Measurements from ENCODE around the gene CAMK2D.
"Not testable (repeated sequence)": the region's sequence is repeated elsewhere in the genome, so short reads cannot be mapped to it uniquely, and the experiment has no call there.

CAMK2D gene

GRCh38 chr4:113707048-113707447, 54.5 kb downstream of the CAMK2D start:
- WGBS, 2 donors (ENCODE audit: extremely low coverage in 2 of 2, insufficient read length in 2 of 2, insufficient replicate concordance in 1 of 2): no CpG with 5 or more reads among the region's 2 CpGs
- H3K27ac ChIP-seq (replicated peaks; ENCODE audit: low read length): no peak overlapping the region
- H3K23ac ChIP-seq (ENCODE audit: low read depth, low read length, poor library complexity): no peak overlapping the region
- H3K18ac ChIP-seq (ENCODE audit: low read length): no peak overlapping the region
- no peak overlapping the region for H4K8ac ChIP-seq (ENCODE audit: low read depth, low read length)
- H4K91ac ChIP-seq (ENCODE audit: low read depth, low read length, poor library complexity): no peak overlapping the region
- no peak overlapping the region for H2AFZ ChIP-seq (ENCODE audit: low read length)
- no peaks in the 10 kb centered on the region for H3K27me3 ChIP-seq (ENCODE audit: control insufficient read depth in 3 of 3, insufficient read depth in 3 of 3, low read depth in 1 of 3, low read length in 3 of 3)
- no peak overlapping the region for H3K14ac ChIP-seq (ENCODE audit: low read length)
- H3K9ac ChIP-seq (ENCODE audit: low read depth, low read length, poor library complexity): no peak overlapping the region
- no peak overlapping the region for H2AK5ac ChIP-seq (ENCODE audit: low read depth, low read length)
- no peak overlapping the region for H2BK15ac ChIP-seq (ENCODE audit: low read length)
- no peak overlapping the region for H2BK12ac ChIP-seq (ENCODE audit: low read length)
- H3K4ac ChIP-seq (ENCODE audit: low read length): no peak overlapping the region
- no peak overlapping the region for H2BK120ac ChIP-seq (ENCODE audit: low read depth, low read length)
- DNase-seq (ENCODE audit: low spot score): no peak
- H3K4me3 ChIP-seq (ENCODE audit: low read length in 2 of 2): no peak overlapping the region
- H3K36me3 ChIP-seq (replicated peaks in 1 of 2; ENCODE audit: control insufficient read depth in 2 of 2, insufficient read depth in 2 of 2, low read length in 2 of 2): no peaks in the 10 kb centered on the region
- H3K9me3 ChIP-seq (replicated peaks in 1 of 2; ENCODE audit: control insufficient read depth in 2 of 2, insufficient read depth in 1 of 2, low read depth in 1 of 2, low read length in 2 of 2): no peaks in the 10 kb centered on the region
- peaks cover 2 to 4% of the 10 kb centered on the region in 2 donors for H3K4me1 ChIP-seq (ENCODE audit: control insufficient read depth in 2 of 2, insufficient read depth in 1 of 2, low read depth in 1 of 2, low read length in 2 of 2)
- no peak overlapping the region for H3K4me2 ChIP-seq (ENCODE audit: insufficient read depth, low read length, poor library complexity, severe bottlenecking)
- no peak overlapping the region for H2BK5ac ChIP-seq (ENCODE audit: low read length)
- H3K79me1 ChIP-seq (ENCODE audit: low read depth, low read length): peaks cover 2% of the 10 kb centered on the region

- H3K27ac ChIP-seq (replicated peaks; ENCODE audit: low read length); H3K27me3 ChIP-seq (ENCODE audit: control insufficient read depth in 3 of 3, insufficient read depth in 3 of 3, low read depth in 1 of 3, low read length in 3 of 3); H3K4me2 ChIP-seq (ENCODE audit: insufficient read depth, low read length, poor library complexity, severe bottlenecking); DNase-seq (ENCODE audit: low spot score); H2AK5ac ChIP-seq (ENCODE audit: low read depth, low read length); H2BK120ac ChIP-seq (ENCODE audit: low read depth, low read length); H3K79me1 ChIP-seq (ENCODE audit: low read depth, low read length); H4K91ac ChIP-seq (ENCODE audit: low read depth, low read length, poor library complexity); H3K4me3 ChIP-seq (ENCODE audit: low read length in 2 of 2); H2BK12ac ChIP-seq (ENCODE audit: low read length); H3K36me3 ChIP-seq (replicated peaks in 1 of 2; ENCODE audit: control insufficient read depth in 2 of 2, insufficient read depth in 2 of 2, low read length in 2 of 2); H2AFZ ChIP-seq (ENCODE audit: low read length); H2BK15ac ChIP-seq (ENCODE audit: low read length); H4K8ac ChIP-seq (ENCODE audit: low read depth, low read length); H3K14ac ChIP-seq (ENCODE audit: low read length); H2BK5ac ChIP-seq (ENCODE audit: low read length); H3K23ac ChIP-seq (ENCODE audit: low read depth, low read length, poor library complexity); H3K9me3 ChIP-seq (replicated peaks in 1 of 2; ENCODE audit: control insufficient read depth in 2 of 2, insufficient read depth in 1 of 2, low read depth in 1 of 2, low read length in 2 of 2); H3K4me1 ChIP-seq (ENCODE audit: control insufficient read depth in 2 of 2, insufficient read depth in 1 of 2, low read depth in 1 of 2, low read length in 2 of 2); H3K9ac ChIP-seq (ENCODE audit: low read depth, low read length, poor library complexity); H3K4ac ChIP-seq (ENCODE audit: low read length); H3K18ac ChIP-seq (ENCODE audit: low read length): not testable (repeated sequence)
- WGBS, 2 donors (ENCODE audit: extremely low coverage in 2 of 2, insufficient read length in 2 of 2, insufficient replicate concordance in 1 of 2): no CpG with 5 or more reads among the region's 6 CpGs
Observed at GRCh38 chr4:113705097-113705496, 56.4 kb downstream of the CAMK2D start.

GRCh38 chr4:113702596-113702995, 58.9 kb downstream of the CAMK2D start:
- not testable (repeated sequence) for H3K79me1 ChIP-seq (ENCODE audit: low read depth, low read length); H3K18ac ChIP-seq (ENCODE audit: low read length); H2BK5ac ChIP-seq (ENCODE audit: low read length); H3K4me1 ChIP-seq (ENCODE audit: control insufficient read depth in 2 of 2, insufficient read depth in 1 of 2, low read depth in 1 of 2, low read length in 2 of 2); H2AFZ ChIP-seq (ENCODE audit: low read length); H4K8ac ChIP-seq (ENCODE audit: low read depth, low read length); H4K91ac ChIP-seq (ENCODE audit: low read depth, low read length, poor library complexity); H3K4me2 ChIP-seq (ENCODE audit: insufficient read depth, low read length, poor library complexity, severe bottlenecking); DNase-seq (ENCODE audit: low spot score); H2BK12ac ChIP-seq (ENCODE audit: low read length); H3K27ac ChIP-seq (replicated peaks; ENCODE audit: low read length); H3K36me3 ChIP-seq (replicated peaks in 1 of 2; ENCODE audit: control insufficient read depth in 2 of 2, insufficient read depth in 2 of 2, low read length in 2 of 2); H3K4ac ChIP-seq (ENCODE audit: low read length); H3K23ac ChIP-seq (ENCODE audit: low read depth, low read length, poor library complexity); H3K9ac ChIP-seq (ENCODE audit: low read depth, low read length, poor library complexity); H3K14ac ChIP-seq (ENCODE audit: low read length); H3K9me3 ChIP-seq (replicated peaks in 1 of 2; ENCODE audit: control insufficient read depth in 2 of 2, insufficient read depth in 1 of 2, low read depth in 1 of 2, low read length in 2 of 2); H3K27me3 ChIP-seq (ENCODE audit: control insufficient read depth in 3 of 3, insufficient read depth in 3 of 3, low read depth in 1 of 3, low read length in 3 of 3); H2AK5ac ChIP-seq (ENCODE audit: low read depth, low read length); H2BK15ac ChIP-seq (ENCODE audit: low read length); H2BK120ac ChIP-seq (ENCODE audit: low read depth, low read length); H3K4me3 ChIP-seq (ENCODE audit: low read length in 2 of 2)
- WGBS, 2 donors (ENCODE audit: extremely low coverage in 2 of 2, insufficient read length in 2 of 2, insufficient replicate concordance in 1 of 2): no CpG with 5 or more reads among the region's 3 CpGs

- Histone ChIP-seq H3K4me1 (ENCODE audit: control insufficient read depth in 2 of 2, insufficient read depth in 1 of 2, low read depth in 1 of 2, low read length in 2 of 2) (no peaks in the 10 kb centered on the region), H3K79me1 (ENCODE audit: low read depth, low read length) (peaks cover 2% of the 10 kb centered on the region), H3K4me3 (ENCODE audit: low read length in 2 of 2) (no peak overlapping the region), H2BK5ac (ENCODE audit: low read length) (no peak overlapping the region), H3K9ac (ENCODE audit: low read depth, low read length, poor library complexity) (no peak overlapping the region), H2BK12ac (ENCODE audit: low read length) (no peak overlapping the region), H3K4ac (ENCODE audit: low read length) (no peak overlapping the region), H4K91ac (ENCODE audit: low read depth, low read length, poor library complexity) (no peak overlapping the region), H3K4me2 (ENCODE audit: insufficient read depth, low read length, poor library complexity, severe bottlenecking) (no peak overlapping the region), H3K23ac (ENCODE audit: low read depth, low read length, poor library complexity) (no peak overlapping the region), H2BK120ac (ENCODE audit: low read depth, low read length) (no peak overlapping the region), H4K8ac (ENCODE audit: low read depth, low read length) (no peak overlapping the region), H3K9me3 (replicated peaks in 1 of 2; ENCODE audit: control insufficient read depth in 2 of 2, insufficient read depth in 1 of 2, low read depth in 1 of 2, low read length in 2 of 2) (no peaks in the 10 kb centered on the region), H3K18ac (ENCODE audit: low read length) (no peak overlapping the region), H3K27ac (replicated peaks; ENCODE audit: low read length) (no peak overlapping the region), H2AK5ac (ENCODE audit: low read depth, low read length) (no peak overlapping the region), H3K14ac (ENCODE audit: low read length) (no peak overlapping the region), H2AFZ (ENCODE audit: low read length) (no peak overlapping the region), H3K27me3 (ENCODE audit: control insufficient read depth in 3 of 3, insufficient read depth in 3 of 3, low read depth in 1 of 3, low read length in 3 of 3) (no peaks in the 10 kb centered on the region), H2BK15ac (ENCODE audit: low read length) (no peak overlapping the region), H3K36me3 (replicated peaks in 1 of 2; ENCODE audit: control insufficient read depth in 2 of 2, insufficient read depth in 2 of 2, low read length in 2 of 2) (no peaks in the 10 kb centered on the region)
- no CpG with 5 or more reads among the region's 1 CpG for WGBS, 2 donors (ENCODE audit: extremely low coverage in 2 of 2, insufficient read length in 2 of 2, insufficient replicate concordance in 1 of 2)
- DNase-seq (ENCODE audit: low spot score): no peak
Observed at GRCh38 chr4:113701169-113701568, 60.4 kb downstream of the CAMK2D start.
